K562 (cell line): ENCODE data around the gene CCDC172. TPM values are rescaled to one million over a fixed set of nuclear protein-coding genes. Genes with fewer than 3 reads are reported as not detected.

Experiments used
- CBX2 ChIP-seq: fragments of 200-600 bp; sonication (generic); IDR thresholded peaks from one replicate; pipeline ENCODE4 v1.6.1; 2012; ENCODE audit warnings: mild to moderate bottlenecking, low read length, inconsistent platforms; ENCODE audit not compliant: insufficient read depth, poor library complexity, severe bottlenecking
- ETS2 ChIP-seq: IDR thresholded peaks from 2 replicates; pipeline ENCODE4 v1.6.1; 2016; ENCODE audit warnings: borderline replicate concordance, missing genetic modification characterization, mild to moderate bottlenecking, moderate library complexity, missing compliant biosample characterization; ENCODE audit not compliant: poor library complexity, severe bottlenecking
- HMG20B ChIP-seq: fragments of 250-450 bp; sonication (Bioruptor Pico); IDR thresholded peaks from 2 replicates; pipeline ENCODE4 v1.5.0; 2021; ENCODE audit warnings: mild to moderate bottlenecking
- HNRNPK ChIP-seq: fragments of 200-400 bp; formaldehyde crosslinking; IDR thresholded peaks from one replicate; pipeline ENCODE4 v1.6.1; 2018; ENCODE audit warnings: mild to moderate bottlenecking, low read depth, low read length; ENCODE audit not compliant: poor library complexity, severe bottlenecking
- OTX1 ChIP-seq: fragments of 450-650 bp; formaldehyde crosslinking; IDR thresholded peaks from 2 replicates; pipeline ENCODE4 v1.4.0; 2022; ENCODE audit warnings: mild to moderate bottlenecking
- REST ChIP-seq, 2 experiments: fragments of 450-650 bp; formaldehyde crosslinking in 1 of 2; IDR thresholded peaks; 2 replicates each; pipeline versions ENCODE4 v1.4.0 to v1.6.1; 2014 to 2020; ENCODE audit warnings: mild to moderate bottlenecking in 2 of 2, borderline replicate concordance in 1 of 2, low read depth in 1 of 2
- ZBTB40 ChIP-seq, 2 experiments: fragments of 450-650 bp in 1 of 2; sonication (generic) in 1 of 2; formaldehyde crosslinking in 1 of 2; IDR thresholded peaks; 2 replicates each; pipeline versions ENCODE4 v1.7.1 to v1.9.0; 2016 to 2022; ENCODE audit warnings: inconsistent platforms in 1 of 2, mild to moderate bottlenecking in 1 of 2, missing genetic modification reagents in 1 of 2
- polyA plus RNA-seq, 8 experiments: library from polyadenylated mRNA; depleted of rRNA in 4 of 8; stranded (reverse) in 5 of 8; unstranded in 3 of 8; fragments of >200 nt; fragmentation: Nextera tagmentation in 2 of 8; fragmentation: Illumina TruSeq in 1 of 8; extraction: Ambion mirVana in 2 of 8; extraction: Trizol in 1 of 8; gene quantifications; 2 replicates each; pipeline versions ENCODE4 v1.2.1 to v1.2.3, GENCODE V29; 2011 to 2014; ENCODE audit warnings: inconsistent platforms in 1 of 8, missing spikeins in 1 of 8
- total RNA-seq, 7 experiments: library from RNA; depleted of rRNA in 6 of 7; stranded (reverse); fragments of >200 nt in 6 of 7; fragmentation: Illumina TruSeq in 2 of 7; extraction: Trizol in 2 of 7; gene quantifications; 2 replicates each; pipeline versions ENCODE4 v1.2.1 to v1.2.3, GENCODE V29; 2011 to 2021; ENCODE audit warnings: low replicate concordance in 1 of 7

Gene CCDC172
- total and polyA plus RNA-seq, 9 of the 15 experiments (the other 6 are each of a cell fraction or from before 2014, with no cell fraction given), result not detected

- TF ChIP-seq ZBTB40 (IDR thresholded peaks at IDR 0.05) (no peak), ZBTB40 (CRISPR knock-in tag; IDR thresholded peaks at IDR 0.05) (no peak), HNRNPK (no peak), REST (IDR thresholded peaks at IDR 0.05; ENCODE audit: borderline replicate concordance) (no peak), REST (CRISPR knock-in tag; IDR thresholded peaks at IDR 0.05; ENCODE audit: low read depth) (no peak), ETS2 (tag) (no peak), HMG20B (CRISPR knock-in tag) (no peak), OTX1 (CRISPR knock-in tag) (no peak), CBX2 (no peak)
Measured at GRCh38 chr10:116304923-116305322, 19.3 kb upstream of the CCDC172 start (continued).
